HCT116 (cell line): Measurements from ENCODE around the gene ATXN1. TPM values are rescaled to one million over a fixed set of nuclear protein-coding genes. Genes with fewer than 3 reads are reported as not detected.
"Not testable (repeated sequence)": the region's sequence is repeated elsewhere in the genome, so short reads cannot be mapped to it uniquely, and the experiment has no call there.

Experiments used
- ATAC-seq: fragments of 200-7000 bp; cut with Tn5 transposase; 2 replicates; pipeline ENCODE4 v1.9.1; 2020; ENCODE audit warnings: mild to moderate bottlenecking, moderate library complexity
- BruUV-seq: library from RNA; stranded (reverse); fragments of 400-500 nt; replicated peaks from 2 replicates; lab custom pipeline; 2021; lab: Mats Ljungman, UMichigan
- CTCF ChIA-PET: fragments of 300-600 bp; sonication (Branson Sonifier 250); formaldehyde crosslinking; loops from one replicate; lab custom pipeline; 2021; ENCODE audit warnings: antibody characterized with exemption; lab: Charles Lee
- POLR2A ChIA-PET: fragments of 300-600, 350-600 bp; sonication (Branson Sonifier 250); formaldehyde crosslinking; loops from one replicate; lab custom pipeline; 2021; ENCODE audit warnings: antibody characterized with exemption; lab: Charles Lee
- RAD21 ChIA-PET, 2 experiments: fragments of 300-600 bp; sonication (Branson Sonifier 250); formaldehyde crosslinking; loops; one replicate each; lab custom pipeline; 2023; ENCODE audit warnings: low total read pairs in 2 of 2; ENCODE audit not compliant: uncharacterized antibody in 2 of 2, unreplicated experiment in 2 of 2, low non-redundant PET in 1 of 2; lab: Charles Lee
- DNase-seq: peaks from one replicate; pipeline ENCODE4 v3.0.0-alpha.2; 2010; ENCODE audit warnings: low read depth, low spot score
- H2AFZ ChIP-seq: fragments of 200-600 bp; shearing (Covaris generic), sonication (generic); 2 replicates; pipeline ENCODE4 v1.6.1; 2017; ENCODE audit warnings: low read depth, mixed run types, mixed read lengths, antibody characterized with exemption, low read length; ENCODE audit not compliant: poor library complexity, severe bottlenecking
- H3K27ac ChIP-seq: 2 replicates; pipeline ENCODE4 v1.5.1; 2012; ENCODE audit warnings: low read depth, low read length
- H3K27me3 ChIP-seq: fragments of 200-600 bp; sonication (generic); 2 replicates; pipeline ENCODE4 v1.6.1; 2016; ENCODE audit warnings: mixed run types, low read length, mixed read lengths; ENCODE audit not compliant: insufficient read depth
- H3K36me3 ChIP-seq, 2 experiments: fragments of 200-500 bp in 1 of 2; fragments of 200-600 bp in 1 of 2; sonication (Bioruptor generic) in 1 of 2; sonication (generic) in 1 of 2; 2 replicates each; pipeline versions ENCODE4 v1.5.1 to v1.6.1; 2014 to 2016; ENCODE audit warnings: low read length in 2 of 2, inconsistent platforms in 1 of 2, mixed read lengths in 1 of 2, mixed run types in 1 of 2; ENCODE audit not compliant: insufficient read depth in 2 of 2, control insufficient read depth in 1 of 2
- H3K4me1 ChIP-seq, 2 experiments: fragments of 200-600 bp in 1 of 2; sonication (generic) in 1 of 2; 2 replicates each; pipeline versions ENCODE4 v1.5.1 to v1.6.1; 2012 to 2017; ENCODE audit warnings: low read length in 2 of 2, inconsistent platforms in 1 of 2, mild to moderate bottlenecking in 1 of 2, mixed read lengths in 1 of 2, mixed run types in 1 of 2, moderate library complexity in 1 of 2; ENCODE audit not compliant: insufficient read depth in 2 of 2, control insufficient read depth in 1 of 2
- H3K4me2 ChIP-seq: fragments of 200-600 bp; sonication (generic); 2 replicates; pipeline ENCODE4 v1.6.1; 2017; ENCODE audit warnings: mixed run types, low read length, mixed read lengths
- H3K4me3 ChIP-seq, 2 experiments: fragments of 200-600 bp in 1 of 2; sonication (generic) in 1 of 2; replicated peaks in 1 of 2; 2 replicates each; pipeline ENCODE4 v1.5.1; 2011 to 2016; ENCODE audit warnings: low read length in 2 of 2, control low read depth in 1 of 2, low read depth in 1 of 2, mild to moderate bottlenecking in 1 of 2, mixed read lengths in 1 of 2, mixed run types in 1 of 2
- H3K79me2 ChIP-seq: fragments of 200-600 bp; sonication (generic); 2 replicates; pipeline ENCODE4 v1.6.1; 2017; ENCODE audit warnings: mild to moderate bottlenecking, mixed run types, low read length, moderate library complexity, mixed read lengths; ENCODE audit not compliant: insufficient read depth
- H3K9ac ChIP-seq: fragments of 200-600 bp; sonication (generic); 2 replicates; pipeline ENCODE4 v1.6.1; 2016; ENCODE audit warnings: low read length, mixed read lengths
- H3K9me2 ChIP-seq: fragments of 200-600 bp; sonication (generic), shearing (Covaris generic); 2 replicates; pipeline ENCODE4 v1.6.1; 2017; ENCODE audit warnings: mixed run types, mild to moderate bottlenecking, moderate library complexity; ENCODE audit not compliant: insufficient read depth
- H3K9me3 ChIP-seq, 2 experiments: fragments of 200-500 bp in 1 of 2; fragments of 200-600 bp in 1 of 2; sonication (Bioruptor generic) in 1 of 2; sonication (generic) in 1 of 2; 2 replicates each; pipeline ENCODE4 v1.6.1; 2014 to 2017; ENCODE audit warnings: low read length in 2 of 2, mixed read lengths in 2 of 2, inconsistent platforms in 1 of 2, low read depth in 1 of 2, mild to moderate bottlenecking in 1 of 2, mixed run types in 1 of 2, moderate library complexity in 1 of 2; ENCODE audit not compliant: control insufficient read depth in 1 of 2, insufficient read depth in 1 of 2
- H4K20me1 ChIP-seq: fragments of 200-600 bp; sonication (generic), shearing (Covaris generic); 2 replicates; pipeline ENCODE4 v1.6.1; 2017; ENCODE audit warnings: mixed run types, mild to moderate bottlenecking, moderate library complexity; ENCODE audit not compliant: insufficient read depth
- JUND ChIP-seq: IDR thresholded peaks from 2 replicates; pipeline ENCODE4 v1.6.1; 2012
- ZFX ChIP-seq: fragments of 450-650 bp; IDR thresholded peaks from 2 replicates; pipeline ENCODE4 v1.6.1; 2017
- intact Hi-C: fragments of 100-400 bp; cut with micrococcal nuclease; formaldehyde crosslinking; loops from 2 replicates; pipeline ENCODE4 v1.10.0; 2022
- total RNA-seq: library from RNA; stranded (reverse); gene quantifications from one replicate; pipeline ENCODE4 v1.2.1, GENCODE V29; 2021; ENCODE audit not compliant: unreplicated experiment

ATXN1 gene
- total RNA-seq, 1 experiment from 2014 or later, result 21.0 TPM

DNA sequence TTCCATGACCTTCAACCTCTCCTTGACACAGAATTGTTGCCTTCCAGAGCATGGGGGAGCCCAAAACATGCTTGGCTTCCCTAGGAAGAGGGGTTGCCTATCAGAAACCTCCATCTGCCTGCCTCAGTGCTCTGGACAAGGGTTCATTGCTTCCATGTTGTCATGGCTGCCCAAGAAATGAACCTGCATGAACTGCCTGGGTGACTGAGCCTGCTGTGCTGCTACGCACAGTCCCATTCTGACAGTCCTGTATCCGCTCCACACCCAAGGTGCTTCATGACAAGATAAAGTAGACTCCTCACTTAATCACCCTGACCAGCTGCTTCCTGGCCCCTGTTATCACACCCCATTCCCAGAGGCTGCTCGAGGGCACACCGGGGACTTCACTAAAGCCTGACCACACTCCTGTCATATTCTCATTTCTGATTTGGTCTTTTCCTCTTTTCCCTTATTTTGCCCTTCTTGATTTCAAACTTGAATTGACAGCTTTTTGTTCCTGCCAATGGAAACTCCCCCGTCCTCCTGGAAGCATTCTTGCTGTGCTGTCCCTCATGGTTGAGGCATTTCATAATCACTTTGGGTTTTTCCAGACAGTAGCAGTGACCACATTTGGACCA lies 491.0 kb downstream of the ATXN1 start:
- H3K27ac ChIP-seq, result no peak overlapping the region
- H3K27me3 ChIP-seq, result no peaks in the 10 kb centered on the region
- CTCF ChIA-PET, result no interaction called here
- POLR2A ChIA-PET, result no interaction called here
- no TSS peak for BruUV-seq
- peaks cover 0 to 2% of the 10 kb centered on the region in 2 experiments; a peak in 1 of 4 replicates for H3K4me1 ChIP-seq
- H3K9ac ChIP-seq, result no peak overlapping the region
- no peaks in the 10 kb centered on the region for H4K20me1 ChIP-seq
- RAD21 ChIA-PET, result no interaction called here
- intact Hi-C loops, result no loop called here
- TF ChIP-seq JUND (no peak), ZFX (no peak)
- TF ChIP-seq, all 23 proteins: peak for 0
- Histone ChIP-seq H2AFZ (no peak overlapping the region), H3K36me3 (no peaks in the 10 kb centered on the region), H3K9me3 (no peaks in the 10 kb centered on the region), H3K4me3 (no peak overlapping the region), H3K4me2 (no peak overlapping the region), H3K79me2 (no peaks in the 10 kb centered on the region), H3K9me2 (no peaks in the 10 kb centered on the region)
- DNase-seq (no peak), ATAC-seq (no peak)

DNA sequence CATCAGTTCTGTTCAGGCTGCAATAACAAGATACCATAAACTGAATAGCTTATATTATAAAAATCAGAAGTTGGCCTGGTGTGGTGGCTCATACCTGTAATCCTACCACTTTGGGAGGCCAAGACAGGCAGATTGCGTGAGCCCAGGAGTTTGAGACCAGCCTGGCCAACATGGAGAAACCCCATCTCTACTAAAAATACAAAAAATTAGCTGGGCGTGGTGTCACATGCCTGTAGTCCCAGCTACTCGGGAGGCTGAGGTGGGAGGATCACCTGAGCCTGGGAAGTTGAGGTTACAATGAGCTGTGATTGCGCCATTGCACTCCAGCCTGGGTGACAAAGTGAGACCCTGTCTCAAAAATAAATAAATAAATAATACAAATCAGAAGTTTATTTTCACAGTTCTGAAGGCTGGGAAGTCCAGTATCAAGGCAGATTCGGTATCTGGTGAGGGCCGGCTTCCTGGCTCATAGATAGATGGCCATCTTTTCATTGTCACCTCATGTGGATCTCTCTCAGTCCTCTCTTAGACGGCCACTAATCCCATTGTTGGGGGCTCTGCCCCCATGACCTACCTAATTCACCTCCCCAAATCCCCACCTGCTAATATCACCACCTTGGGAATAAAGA lies 491.7 kb downstream of the ATXN1 start:
- intact Hi-C loops, H3K9me2 ChIP-seq, H3K4me3 ChIP-seq, CTCF ChIA-PET, H3K36me3 ChIP-seq, H3K9ac ChIP-seq, H3K9me3 ChIP-seq, POLR2A ChIA-PET, ATAC-seq, H3K79me2 ChIP-seq, BruUV-seq, H3K27ac ChIP-seq, H2AFZ ChIP-seq, H3K27me3 ChIP-seq, DNase-seq, H4K20me1 ChIP-seq, H3K4me2 ChIP-seq, H3K4me1 ChIP-seq: not testable (repeated sequence)
- RAD21 ChIA-PET, result interaction anchor here in 1 of 2 experiments (1.1 kb wide), 1 partner anchor 8 kb away, joined by 3 read pairs; no protein-coding TSS in a partner anchor
